Measurements from ENCODE around the gene TMEM132D.

DNA sequence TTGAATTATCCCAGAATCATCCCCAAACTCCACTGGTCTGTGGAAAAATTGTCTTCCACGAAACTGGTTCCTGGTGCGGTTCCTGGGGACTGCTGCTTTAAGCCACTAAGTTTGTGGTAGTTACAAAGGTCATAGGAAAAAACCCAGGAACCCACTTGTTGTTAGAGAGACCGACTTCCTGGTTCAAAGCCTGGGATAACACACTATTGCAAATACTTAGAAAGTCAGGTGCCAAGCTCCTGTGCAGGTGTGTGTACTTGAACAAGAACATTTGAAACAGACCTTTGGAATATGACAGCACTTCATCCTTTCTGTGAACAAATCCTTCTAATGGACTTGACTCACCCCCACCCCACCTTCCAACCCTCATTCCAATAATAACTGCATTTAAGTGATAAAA is 530.9 kb downstream of the TMEM132D start:
- TF ChIP-seq, protein P1, sequence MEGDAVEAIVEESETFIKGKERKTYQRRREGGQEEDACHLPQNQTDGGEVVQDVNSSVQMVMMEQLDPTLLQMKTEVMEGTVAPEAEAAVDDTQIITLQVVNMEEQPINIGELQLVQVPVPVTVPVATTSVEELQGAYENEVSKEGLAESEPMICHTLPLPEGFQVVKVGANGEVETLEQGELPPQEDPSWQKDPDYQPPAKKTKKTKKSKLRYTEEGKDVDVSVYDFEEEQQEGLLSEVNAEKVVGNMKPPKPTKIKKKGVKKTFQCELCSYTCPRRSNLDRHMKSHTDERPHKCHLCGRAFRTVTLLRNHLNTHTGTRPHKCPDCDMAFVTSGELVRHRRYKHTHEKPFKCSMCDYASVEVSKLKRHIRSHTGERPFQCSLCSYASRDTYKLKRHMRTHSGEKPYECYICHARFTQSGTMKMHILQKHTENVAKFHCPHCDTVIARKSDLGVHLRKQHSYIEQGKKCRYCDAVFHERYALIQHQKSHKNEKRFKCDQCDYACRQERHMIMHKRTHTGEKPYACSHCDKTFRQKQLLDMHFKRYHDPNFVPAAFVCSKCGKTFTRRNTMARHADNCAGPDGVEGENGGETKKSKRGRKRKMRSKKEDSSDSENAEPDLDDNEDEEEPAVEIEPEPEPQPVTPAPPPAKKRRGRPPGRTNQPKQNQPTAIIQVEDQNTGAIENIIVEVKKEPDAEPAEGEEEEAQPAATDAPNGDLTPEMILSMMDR (IDR thresholded peaks at IDR 0.05) = no peak
- TF ChIP-seq POLR2A (IDR thresholded peaks at IDR 0.05; ENCODE audit: low read depth) = no peak
- TF ChIP-seq POLR2AphosphoS5 (IDR thresholded peaks at IDR 0.05) = no peak
- no peak for TF ChIP-seq EP300 (IDR thresholded peaks at IDR 0.05)
